Endodermal cell (in vitro differentiated cells): ENCODE data around the gene DLGAP1. TPM values are rescaled to one million over a fixed set of nuclear protein-coding genes. Genes with fewer than 3 reads are reported as not detected.
A peak's percentile ranks its signal among the peaks of the same experiment; 100 is the strongest.

Source experiments
- DNase-seq: peaks from one replicate; pipeline ENCODE4 v3.0.0-alpha.2; 2017
- H3K27ac ChIP-seq: 2 replicates; pipeline ENCODE4 v1.5.1; 2013; ENCODE audit warnings: mild to moderate bottlenecking, low read depth, low read length, moderate library complexity
- H3K27me3 ChIP-seq: 2 replicates; pipeline ENCODE4 v1.6.1; 2013; ENCODE audit warnings: mild to moderate bottlenecking, low read length, moderate library complexity; ENCODE audit not compliant: insufficient read depth, control insufficient read depth, poor library complexity, severe bottlenecking
- H3K36me3 ChIP-seq: 2 replicates; pipeline ENCODE4 v1.7.0; 2013; ENCODE audit warnings: mild to moderate bottlenecking, low read length, moderate library complexity; ENCODE audit not compliant: control insufficient read depth, insufficient read depth
- H3K4me1 ChIP-seq: one replicate; pipeline ENCODE4 v1.7.0; 2013; ENCODE audit warnings: low read length; ENCODE audit not compliant: control insufficient read depth, insufficient read depth
- H3K4me3 ChIP-seq: 2 replicates; pipeline ENCODE4 v1.5.1; 2013; ENCODE audit warnings: mild to moderate bottlenecking, low read length, moderate library complexity
- H3K9ac ChIP-seq: 2 replicates; pipeline ENCODE4 v1.6.1; 2013; ENCODE audit warnings: mild to moderate bottlenecking, low read length, moderate library complexity; ENCODE audit not compliant: poor library complexity, severe bottlenecking; ENCODE audit errors: extremely low read depth
- H3K9me3 ChIP-seq: 2 replicates; pipeline ENCODE4 v1.6.1; 2013; ENCODE audit warnings: mild to moderate bottlenecking, low read length, moderate library complexity; ENCODE audit not compliant: control insufficient read depth
- H3K27ac Mint-ChIP-seq: 2 replicates; pipeline ENCODE4 v1.8.0; 2020; ENCODE audit warnings: mixed read lengths
- H3K27me3 Mint-ChIP-seq: 2 replicates; pipeline ENCODE4 v1.8.0; 2021; ENCODE audit warnings: mild to moderate bottlenecking, mixed read lengths; ENCODE audit not compliant: insufficient read depth
- H3K36me3 Mint-ChIP-seq: 2 replicates; pipeline ENCODE4 v1.8.0; 2020; ENCODE audit warnings: low read depth, mixed read lengths
- H3K4me1 Mint-ChIP-seq: 2 replicates; pipeline ENCODE4 v1.8.0; 2020; ENCODE audit warnings: mixed read lengths
- H3K4me3 Mint-ChIP-seq: 2 replicates; pipeline ENCODE4 v1.8.0; 2020; ENCODE audit warnings: mild to moderate bottlenecking, moderate library complexity, mixed read lengths
- H3K9me3 Mint-ChIP-seq: 2 replicates; pipeline ENCODE4 v1.8.0; 2020; ENCODE audit warnings: mild to moderate bottlenecking, mixed read lengths
- WGBS, 2 experiments: methylation state at CpG; one replicate each; pipeline versions ENCODE4 v1.1.5 to v1.1.7; 2013; ENCODE audit warnings: missing lambda C conversion rate in 2 of 2, mixed read lengths in 1 of 2; ENCODE audit not compliant: insufficient coverage in 1 of 2, insufficient read length in 1 of 2; 5-methylcytosine and 5-hydroxymethylcytosine counted together
- total RNA-seq, 2 donors: library from RNA; stranded (reverse); fragmentation: NEBNext Ultra II Directional in 1 of 2; extraction: Animal tissue kit (Norgen Biotek cat#: 25700) in 1 of 2; gene quantifications; 2 replicates in 1 of 2; 3 replicates in 1 of 2; pipeline ENCODE4 v1.2.1, GENCODE V29; 2021
- TF ChIP-seq, protein P1 (sequence below): fragments of 200-600 bp; sonication (generic); conservative IDR thresholded peaks from 2 replicates; pipeline ENCODE4 v1.5.0; 2021; ENCODE audit warnings: antibody characterized with exemption, mild to moderate bottlenecking

DLGAP1 gene
- total RNA-seq, 2 donors from 2014 or later = 11.5 to 21.5 TPM

DNA sequence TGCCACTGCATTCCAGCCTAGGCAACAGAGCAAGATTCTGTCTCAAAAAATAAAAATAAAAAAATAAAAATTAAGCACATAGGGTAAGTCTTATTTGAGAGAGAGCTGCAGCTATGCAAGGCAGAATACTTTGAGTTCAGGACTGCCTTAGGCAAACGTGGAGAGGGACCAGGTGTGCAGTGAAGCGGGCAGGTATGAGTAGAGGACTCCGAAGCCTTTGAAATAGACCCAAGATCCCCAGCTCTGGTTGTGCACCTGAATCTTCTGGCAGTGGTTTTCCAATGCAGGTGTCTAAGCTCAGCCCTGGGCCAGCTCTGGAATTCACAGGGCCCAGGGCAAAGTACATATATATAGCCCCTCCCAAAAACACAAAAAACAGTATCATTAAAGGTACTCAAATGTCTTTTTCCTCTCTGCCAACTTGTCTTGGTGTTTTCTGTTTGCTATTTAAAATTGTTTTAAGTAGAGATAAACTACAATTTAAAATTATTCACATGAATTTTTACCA, 983.9 kb downstream of the DLGAP1 start:
- Histone ChIP-seq H3K27ac (no peak overlapping the region), H3K36me3 (no peaks in the 10 kb centered on the region), H3K27me3 (no peaks in the 10 kb centered on the region), H3K9ac (no peak overlapping the region), H3K9me3 (peaks cover 14% of the 10 kb centered on the region), H3K4me1 (peaks cover 8% of the 10 kb centered on the region), H3K4me3 (no peak overlapping the region)
- peaks cover 21% of the 10 kb centered on the region for H3K9me3 Mint-ChIP-seq
- no peak for DNase-seq
- no peak overlapping the region for H3K27ac Mint-ChIP-seq
- peaks cover 20% of the 10 kb centered on the region for H3K36me3 Mint-ChIP-seq
- WGBS, 2 experiments = 98% methylated on average over 3 of the region's 3 CpGs; no CpG with 5 or more reads in 1 of the 2 experiments
- TF ChIP-seq, protein P1, sequence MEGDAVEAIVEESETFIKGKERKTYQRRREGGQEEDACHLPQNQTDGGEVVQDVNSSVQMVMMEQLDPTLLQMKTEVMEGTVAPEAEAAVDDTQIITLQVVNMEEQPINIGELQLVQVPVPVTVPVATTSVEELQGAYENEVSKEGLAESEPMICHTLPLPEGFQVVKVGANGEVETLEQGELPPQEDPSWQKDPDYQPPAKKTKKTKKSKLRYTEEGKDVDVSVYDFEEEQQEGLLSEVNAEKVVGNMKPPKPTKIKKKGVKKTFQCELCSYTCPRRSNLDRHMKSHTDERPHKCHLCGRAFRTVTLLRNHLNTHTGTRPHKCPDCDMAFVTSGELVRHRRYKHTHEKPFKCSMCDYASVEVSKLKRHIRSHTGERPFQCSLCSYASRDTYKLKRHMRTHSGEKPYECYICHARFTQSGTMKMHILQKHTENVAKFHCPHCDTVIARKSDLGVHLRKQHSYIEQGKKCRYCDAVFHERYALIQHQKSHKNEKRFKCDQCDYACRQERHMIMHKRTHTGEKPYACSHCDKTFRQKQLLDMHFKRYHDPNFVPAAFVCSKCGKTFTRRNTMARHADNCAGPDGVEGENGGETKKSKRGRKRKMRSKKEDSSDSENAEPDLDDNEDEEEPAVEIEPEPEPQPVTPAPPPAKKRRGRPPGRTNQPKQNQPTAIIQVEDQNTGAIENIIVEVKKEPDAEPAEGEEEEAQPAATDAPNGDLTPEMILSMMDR = no peak
- peaks cover 22% of the 10 kb centered on the region for H3K4me1 Mint-ChIP-seq
- no peaks in the 10 kb centered on the region for H3K27me3 Mint-ChIP-seq
- H3K4me3 Mint-ChIP-seq = no peak overlapping the region

DNA sequence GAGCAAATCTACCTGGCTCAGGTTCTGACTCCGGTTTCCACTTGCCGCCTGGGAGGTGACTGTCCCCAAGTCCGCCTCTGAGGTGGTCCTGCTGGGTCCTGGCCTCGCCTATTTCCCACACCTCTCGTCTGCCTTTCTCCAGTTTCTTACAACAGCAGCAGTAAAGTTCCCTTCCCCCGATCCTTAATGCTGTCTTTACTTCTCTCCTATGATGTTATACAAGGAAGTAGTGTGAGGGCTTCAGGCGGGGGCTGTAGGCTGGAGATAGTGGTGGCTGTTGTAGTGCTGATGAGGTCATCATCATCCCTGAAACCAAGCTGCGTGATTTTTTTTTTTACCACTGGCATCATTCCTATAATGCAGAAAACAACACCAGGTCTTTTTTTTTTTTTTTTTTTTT, 986.3 kb downstream of the DLGAP1 start:
- Mint-ChIP-seq H3K4me3 (no peak overlapping the region), H3K4me1 (peaks cover 26% of the 10 kb centered on the region), H3K36me3 (peaks cover 11% of the 10 kb centered on the region), H3K27me3 (no peaks in the 10 kb centered on the region), H3K9me3 (peaks cover 2% of the 10 kb centered on the region), H3K27ac (peak overlapping the region; percentile 52)
- H3K4me1 ChIP-seq = peaks cover 8% of the 10 kb centered on the region
- no peaks in the 10 kb centered on the region for H3K27me3 ChIP-seq
- no peaks in the 10 kb centered on the region for H3K36me3 ChIP-seq
- peak; percentile 70 for DNase-seq
- TF ChIP-seq, protein P1 = no peak
- no peaks in the 10 kb centered on the region for H3K9me3 ChIP-seq
- H3K27ac ChIP-seq = no peak overlapping the region
- H3K4me3 ChIP-seq = no peak overlapping the region
- 83 to 98% methylated on average over 3 to 6 of the region's 8 CpGs for WGBS, 2 experiments
- H3K9ac ChIP-seq = no peak overlapping the region

DNA sequence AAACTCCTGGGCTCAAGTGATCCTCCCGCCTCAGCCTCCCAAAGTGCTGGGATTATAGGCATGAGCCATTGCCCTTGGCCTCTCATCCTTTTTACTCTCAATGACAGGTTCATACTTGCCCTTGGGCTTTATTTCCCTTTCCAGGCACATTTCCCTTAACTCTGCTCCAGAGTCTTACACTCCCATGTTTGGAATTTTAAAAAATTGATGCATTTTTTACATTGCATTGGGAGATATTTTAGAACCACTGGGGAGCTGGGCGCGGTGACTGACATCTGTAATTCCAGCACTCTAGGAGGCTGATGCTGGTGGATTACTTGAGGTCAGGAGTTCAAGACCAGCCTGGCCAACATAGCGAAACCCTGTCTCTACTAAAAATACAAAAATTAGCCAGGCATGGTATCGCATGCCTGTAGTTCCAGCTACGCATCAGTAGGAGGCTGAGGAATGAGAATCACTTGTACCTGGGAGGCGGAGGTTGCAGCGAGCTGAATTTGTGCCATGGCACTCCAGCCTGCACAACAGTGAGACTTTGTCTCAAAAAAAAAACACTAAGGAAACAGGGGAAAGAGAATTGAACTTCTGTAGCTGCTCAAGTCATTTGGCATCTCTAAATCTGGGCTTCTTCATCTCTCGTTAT, 986.9 kb downstream of the DLGAP1 start:
- H3K27ac ChIP-seq = no peak overlapping the region
- H3K4me3 ChIP-seq = no peak overlapping the region
- Mint-ChIP-seq H3K9me3 (no peaks in the 10 kb centered on the region), H3K36me3 (peaks cover 11% of the 10 kb centered on the region), H3K27me3 (no peaks in the 10 kb centered on the region), H3K4me3 (no peak overlapping the region), H3K27ac (no peak overlapping the region), H3K4me1 (peaks cover 26% of the 10 kb centered on the region)
- H3K36me3 ChIP-seq = no peaks in the 10 kb centered on the region
- H3K4me1 ChIP-seq = peaks cover 8% of the 10 kb centered on the region
- no peak for DNase-seq
- TF ChIP-seq, protein P1 = peak; percentile 69
- no peaks in the 10 kb centered on the region for H3K27me3 ChIP-seq
- WGBS, 2 experiments = 96 to 97% methylated on average over 8 to 9 of the region's 9 CpGs
- no peaks in the 10 kb centered on the region for H3K9me3 ChIP-seq
- H3K9ac ChIP-seq = no peak overlapping the region
